Mesenchymal stem cell (in vitro differentiated cells and primary cell): ENCODE results near the gene APP. TPM values are rescaled to one million over a fixed set of nuclear protein-coding genes. Genes with fewer than 3 reads are reported as not detected.

Source experiments
- DNase-seq: peaks from one replicate; pipeline ENCODE4 v3.0.0-alpha.2; 2013
- H2AFZ ChIP-seq: one replicate; pipeline ENCODE4 v1.6.1; 2013; ENCODE audit warnings: low read depth, mild to moderate bottlenecking, control low read depth, inconsistent platforms, low read length, moderate library complexity
- H2AK5ac ChIP-seq: 2 replicates; pipeline ENCODE4 v1.6.1; 2013; ENCODE audit warnings: low read length, moderate library complexity, mild to moderate bottlenecking, inconsistent platforms; ENCODE audit not compliant: severe bottlenecking
- H2BK120ac ChIP-seq: one replicate; pipeline ENCODE4 v1.6.1; 2013; ENCODE audit warnings: low read depth, mild to moderate bottlenecking, inconsistent platforms, low read length, moderate library complexity
- H2BK12ac ChIP-seq, 2 experiments: one replicate each; pipeline ENCODE4 v1.6.1; 2013; ENCODE audit warnings: inconsistent platforms in 2 of 2, low read length in 2 of 2, mild to moderate bottlenecking in 2 of 2, moderate library complexity in 2 of 2, control low read depth in 1 of 2
- H2BK15ac ChIP-seq: one replicate; pipeline ENCODE4 v1.6.1; 2013; ENCODE audit warnings: mild to moderate bottlenecking, low read depth, inconsistent platforms; ENCODE audit not compliant: poor library complexity, severe bottlenecking
- H2BK5ac ChIP-seq: 2 replicates; pipeline ENCODE4 v1.6.1; 2013; ENCODE audit warnings: low read depth, mild to moderate bottlenecking, low read length, control low read depth, inconsistent platforms; ENCODE audit not compliant: poor library complexity, severe bottlenecking
- H3K14ac ChIP-seq, 2 experiments: one replicate each; pipeline ENCODE4 v1.6.1; 2013; ENCODE audit warnings: inconsistent platforms in 2 of 2, low read length in 2 of 2, control low read depth in 1 of 2, mild to moderate bottlenecking in 1 of 2, moderate library complexity in 1 of 2
- H3K18ac ChIP-seq, 2 experiments: one replicate each; pipeline ENCODE4 v1.6.1; 2013; ENCODE audit warnings: inconsistent platforms in 2 of 2, low read length in 2 of 2, control low read depth in 1 of 2, low read depth in 1 of 2, mild to moderate bottlenecking in 1 of 2
- H3K23ac ChIP-seq, 2 experiments: one replicate each; pipeline ENCODE4 v1.6.1; 2013; ENCODE audit warnings: inconsistent platforms in 2 of 2, low read length in 2 of 2, mild to moderate bottlenecking in 2 of 2, moderate library complexity in 2 of 2, control low read depth in 1 of 2
- H3K27ac ChIP-seq: 2 replicates; pipeline ENCODE4 v1.5.1; 2013; ENCODE audit warnings: mild to moderate bottlenecking, moderate library complexity, low read length, control low read depth, inconsistent platforms; ENCODE audit not compliant: poor library complexity, severe bottlenecking
- H3K27me3 ChIP-seq, 2 experiments: 2 replicates each; pipeline versions ENCODE4 v1.6.1 to v1.7.0; 2013; ENCODE audit warnings: low read length in 2 of 2, mild to moderate bottlenecking in 2 of 2, moderate library complexity in 2 of 2, control low read depth in 1 of 2, inconsistent platforms in 1 of 2; ENCODE audit not compliant: control insufficient read depth in 1 of 2, insufficient read depth in 1 of 2
- H3K36me3 ChIP-seq, 2 experiments: 2 replicates each; pipeline versions ENCODE4 v1.6.1 to v1.7.0; 2013; ENCODE audit warnings: low read length in 2 of 2, control low read depth in 1 of 2, inconsistent platforms in 1 of 2, low read depth in 1 of 2, mild to moderate bottlenecking in 1 of 2; ENCODE audit not compliant: insufficient read depth in 2 of 2, control insufficient read depth in 1 of 2
- H3K4ac ChIP-seq, 2 experiments: one replicate each; pipeline ENCODE4 v1.6.1; 2013; ENCODE audit warnings: inconsistent platforms in 2 of 2, low read length in 2 of 2, mild to moderate bottlenecking in 2 of 2, moderate library complexity in 2 of 2, control low read depth in 1 of 2, low read depth in 1 of 2
- H3K4me1 ChIP-seq: 2 replicates; pipeline ENCODE4 v1.6.1; 2013; ENCODE audit warnings: low read depth, low read length, control low read depth; ENCODE audit not compliant: control insufficient read depth, insufficient read depth
- H3K4me2 ChIP-seq: 2 replicates; pipeline ENCODE4 v1.6.1; 2013; ENCODE audit warnings: low read length, mild to moderate bottlenecking, inconsistent platforms; ENCODE audit not compliant: poor library complexity, severe bottlenecking
- H3K4me3 ChIP-seq, 2 experiments: 2 replicates each; pipeline versions ENCODE4 v1.5.1 to v1.7.0; 2013; ENCODE audit warnings: low read length in 2 of 2, mild to moderate bottlenecking in 2 of 2, control low read depth in 1 of 2, low read depth in 1 of 2; ENCODE audit not compliant: insufficient read depth in 1 of 2
- H3K79me1 ChIP-seq: replicated peaks from 2 replicates; pipeline ENCODE4 v1.6.1; 2013; ENCODE audit warnings: mild to moderate bottlenecking, control low read depth, low read length, inconsistent platforms; ENCODE audit not compliant: poor library complexity, severe bottlenecking
- H3K9ac ChIP-seq: 2 replicates; pipeline ENCODE4 v1.7.0; 2013; ENCODE audit warnings: mild to moderate bottlenecking, low read length, moderate library complexity
- H3K9me3 ChIP-seq: 2 replicates; pipeline ENCODE4 v1.7.0; 2013; ENCODE audit warnings: mild to moderate bottlenecking, low read length; ENCODE audit not compliant: control insufficient read depth
- H4K8ac ChIP-seq: one replicate; pipeline ENCODE4 v1.6.1; 2013; ENCODE audit warnings: inconsistent platforms, mild to moderate bottlenecking, low read length, moderate library complexity
- H4K91ac ChIP-seq: one replicate; pipeline ENCODE4 v1.6.1; 2013; ENCODE audit warnings: mild to moderate bottlenecking, low read length, inconsistent platforms
- WGBS: methylation state at CpG from one replicate; pipeline ENCODE4 v1.1.7; 2013; ENCODE audit warnings: mixed read lengths; 5-methylcytosine and 5-hydroxymethylcytosine counted together
- small RNA-seq: library from polyadenylated mRNA; stranded (forward); fragments of <200 nt; extraction: miRNeasy Mini kit (QIAGEN cat#:217004); gene quantifications from one replicate; pipeline ENCODE3, GENCODE V24; 2013; ENCODE audit warnings: low read depth

The APP gene

GRCh38 chr21:25831300-25831960, 339.1 kb downstream of the APP start:
- Histone ChIP-seq H2BK120ac (no peak overlapping the region), H3K79me1 (no peaks in the 10 kb centered on the region), H3K4me2 (no peak overlapping the region), H2AFZ (no peak overlapping the region), H3K9me3 (peaks cover 4% of the 10 kb centered on the region), H3K4ac (no peak overlapping the region), H2BK12ac (no peak overlapping the region), H2BK5ac (no peak overlapping the region), H3K14ac (no peak overlapping the region), H3K18ac (no peak overlapping the region), H3K9ac (no peak overlapping the region), H2AK5ac (no peak overlapping the region), H3K4me3 (no peak overlapping the region), H3K36me3 (no peaks in the 10 kb centered on the region), H2BK15ac (no peak overlapping the region), H4K91ac (no peak overlapping the region), H3K27me3 (peaks cover 0 to 3% of the 10 kb centered on the region in 2 experiments), H3K23ac (no peak overlapping the region), H4K8ac (no peak overlapping the region), H3K4me1 (no peaks in the 10 kb centered on the region), H3K27ac (no peak overlapping the region)
- DNase-seq, result no peak
- WGBS, result 78% methylated on average over 2 of the region's 2 CpGs

Small RNA genes lying within 50 kb of the gene (small RNA-seq; reads per million reads assigned to genes)
- not detected for gene RNU6-123P
- not detected for gene RNU6-926P
